ENCODE results near the gene RAB6C. TPM values are rescaled to one million over a fixed set of nuclear protein-coding genes. Genes with fewer than 3 reads are reported as not detected.

Gene RAB6C
- total and polyA plus RNA-seq, 2 of the 8 experiments (the other 6 are each of a cell fraction or from before 2014, with no cell fraction given), result 0.03 to 0.09 TPM

GRCh38 chr2:130019402-130019801 lies 39.9 kb downstream of the RAB6C start:
- ChIA-PET CTCF (ENCODE audit: partially characterized antibody) (no interaction called here), POLR2A (ENCODE audit: partially characterized antibody) (interaction anchor here (0.6 kb wide), 1 partner anchor 69 kb away, joined by 4 read pairs; no protein-coding TSS in a partner anchor)
- Histone ChIP-seq H3K4ac (replicated peaks; ENCODE audit: insufficient read length, low read depth, low read length) (no peak overlapping the region), H2AK5ac (ENCODE audit: low read depth, low read length) (no peak overlapping the region), H3K23ac (ENCODE audit: insufficient read length) (no peak overlapping the region), H2BK5ac (ENCODE audit: low read depth, low read length) (no peak overlapping the region), H3K9me3 (ENCODE audit: insufficient read depth in 2 of 2, low read depth in 1 of 2, low read length in 1 of 2) (peaks cover 6 to 7% of the 10 kb centered on the region in 2 experiments; a peak in 3 of 4 replicates), H4K8ac (ENCODE audit: extremely low read depth, insufficient read depth, low read length) (no peak overlapping the region), H4K5ac (ENCODE audit: insufficient read length, low read depth, low read length) (no peak overlapping the region), H2BK15ac (ENCODE audit: low read length) (no peak overlapping the region), H4K91ac (replicated peaks; ENCODE audit: insufficient read length, low read length) (no peak overlapping the region), H4K20me1 (replicated peaks in 1 of 2; ENCODE audit: control insufficient read depth in 1 of 2, insufficient read depth in 2 of 2, low read length in 2 of 2) (no peaks in the 10 kb centered on the region), H2AFZ (ENCODE audit: low read length) (no peak overlapping the region), H3K27me3 (replicated peaks in 1 of 4; ENCODE audit: control insufficient read depth in 3 of 4, extremely low read depth in 1 of 4, insufficient read depth in 3 of 4, low read length in 3 of 4) (no peaks in the 10 kb centered on the region), H3K27ac (ENCODE audit: low read depth, low read length) (no peak overlapping the region), H3K79me2 (ENCODE audit: control insufficient read depth in 1 of 2, insufficient read depth in 2 of 2, low read length in 2 of 2) (no peaks in the 10 kb centered on the region), H2BK120ac (replicated peaks; ENCODE audit: low read depth, low read length) (no peak overlapping the region), H3K56ac (replicated peaks; ENCODE audit: insufficient read length, low read depth, low read length) (no peak overlapping the region), H3K79me1 (ENCODE audit: low read depth, low read length) (no peaks in the 10 kb centered on the region), H3K14ac (ENCODE audit: insufficient read length) (no peak overlapping the region), H3K4me3 (ENCODE audit: extremely low read depth in 1 of 4, insufficient read depth in 2 of 4, low read depth in 3 of 4, low read length in 4 of 4) (no peak overlapping the region), H3K9ac (replicated peaks in 1 of 4; ENCODE audit: extremely low read depth in 1 of 4, low read depth in 3 of 4, low read length in 3 of 4) (no peak overlapping the region), H2BK12ac (ENCODE audit: low read depth, low read length) (no peak overlapping the region), H3K4me2 (ENCODE audit: insufficient read depth in 1 of 2, low read depth in 2 of 2, low read length in 2 of 2) (no peak overlapping the region), H2BK20ac (ENCODE audit: low read length) (no peak overlapping the region), H3K23me2 (ENCODE audit: low read depth, low read length) (no peaks in the 10 kb centered on the region), H3K18ac (ENCODE audit: extremely low read depth, low read length) (no peak overlapping the region), H3K36me3 (ENCODE audit: control insufficient read depth in 2 of 4, insufficient read depth in 4 of 4, low read length in 3 of 4) (no peaks in the 10 kb centered on the region), H3K4me1 (replicated peaks in 1 of 4; ENCODE audit: control insufficient read depth in 3 of 4, insufficient read depth in 4 of 4, low read length in 3 of 4) (no peaks in the 10 kb centered on the region)
- TF ChIP-seq PHF8 (conservative IDR thresholded peaks at IDR 0.05; ENCODE audit: low read depth, low read length) (no peak), CBX5 (IDR thresholded peaks at IDR 0.05; ENCODE audit: low read depth, low read length) (no peak), CTCF (IDR thresholded peaks at IDR 0.05; ENCODE audit: control extremely low read depth in 1 of 3, insufficient read depth in 1 of 3, low read depth in 1 of 3, low read length in 3 of 3) (no peak), HDAC6 (IDR thresholded peaks at IDR 0.05; ENCODE audit: low read depth, low read length) (no peak), JUN (IDR thresholded peaks at IDR 0.05; ENCODE audit: low read depth, low read length) (no peak), CHD1 (IDR thresholded peaks at IDR 0.05; ENCODE audit: low read depth, low read length) (no peak), RAD21 (IDR thresholded peaks at IDR 0.05 in 1 of 2, conservative IDR thresholded peaks at IDR 0.05 in 1 of 2; ENCODE audit: low read depth in 2 of 2, low read length in 2 of 2) (no peak), SUZ12 (IDR thresholded peaks at IDR 0.05; ENCODE audit: low read length) (no peak), CHD2 (IDR thresholded peaks at IDR 0.05; ENCODE audit: low read length) (no peak), CTBP2 (IDR thresholded peaks at IDR 0.05; ENCODE audit: borderline replicate concordance, insufficient read depth, insufficient read length, low read length) (no peak), POLR2AphosphoS5 (IDR thresholded peaks at IDR 0.05; ENCODE audit: low read depth, low read length) (no peak)
- no peak for FAIRE-seq
- DNase-seq (ENCODE audit: low read depth in 1 of 2, low spot score in 2 of 2), result no peak
- 93% methylated on average over 2 of the region's 2 CpGs; no CpG with 5 or more reads in 1 of the 2 experiments for WGBS, 2 experiments (ENCODE audit: extremely low coverage in 1 of 2, insufficient coverage in 1 of 2, insufficient read length in 1 of 2, insufficient replicate concordance in 2 of 2, low coverage in 1 of 2, low lambda C conversion rate in 2 of 2, missing lambda C conversion rate in 1 of 2)
